Fibroblast of peridontal ligament (primary cell): ENCODE data around the gene SSBP4.

Experiments used
- DNase-seq: peaks from one replicate; pipeline ENCODE4 v3.0.0-alpha.2; 2010; ENCODE audit errors: extremely low read depth

The SSBP4 gene

DNA sequence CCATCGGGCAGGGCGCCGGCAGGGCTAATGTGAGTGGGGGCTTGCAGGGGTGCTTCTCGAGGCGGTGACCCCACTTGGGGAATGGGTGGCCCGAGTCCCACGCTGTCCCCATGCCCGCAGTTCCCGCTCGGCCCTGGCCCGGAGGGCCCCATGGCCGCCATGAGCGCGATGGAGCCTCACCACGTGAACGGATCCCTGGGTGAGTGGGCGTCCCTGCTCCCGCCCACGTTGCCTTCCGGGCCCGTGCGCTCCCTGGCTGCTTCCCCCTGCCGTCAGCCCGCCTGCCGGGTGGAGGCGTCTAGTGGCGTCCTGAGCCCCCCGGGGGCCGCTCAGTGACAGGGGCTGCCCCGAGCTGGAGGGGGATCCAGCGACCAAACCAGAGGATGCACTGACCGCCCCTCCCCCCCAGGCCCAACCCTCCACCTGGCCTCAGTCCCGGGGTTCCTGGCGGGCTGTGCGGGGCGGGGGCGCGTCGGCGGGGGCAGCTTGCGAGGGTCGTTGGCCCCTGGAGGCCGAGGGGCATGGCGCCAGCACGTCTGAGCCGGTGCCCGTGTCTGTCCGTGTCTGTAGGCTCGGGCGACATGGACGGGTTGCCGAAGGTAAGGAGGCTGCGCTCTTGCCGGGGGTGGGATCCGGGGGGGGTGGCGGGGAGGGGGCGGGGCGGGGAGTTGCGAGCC, 14.0 kb downstream of the SSBP4 start:
- DNase-seq = no peak

DNA sequence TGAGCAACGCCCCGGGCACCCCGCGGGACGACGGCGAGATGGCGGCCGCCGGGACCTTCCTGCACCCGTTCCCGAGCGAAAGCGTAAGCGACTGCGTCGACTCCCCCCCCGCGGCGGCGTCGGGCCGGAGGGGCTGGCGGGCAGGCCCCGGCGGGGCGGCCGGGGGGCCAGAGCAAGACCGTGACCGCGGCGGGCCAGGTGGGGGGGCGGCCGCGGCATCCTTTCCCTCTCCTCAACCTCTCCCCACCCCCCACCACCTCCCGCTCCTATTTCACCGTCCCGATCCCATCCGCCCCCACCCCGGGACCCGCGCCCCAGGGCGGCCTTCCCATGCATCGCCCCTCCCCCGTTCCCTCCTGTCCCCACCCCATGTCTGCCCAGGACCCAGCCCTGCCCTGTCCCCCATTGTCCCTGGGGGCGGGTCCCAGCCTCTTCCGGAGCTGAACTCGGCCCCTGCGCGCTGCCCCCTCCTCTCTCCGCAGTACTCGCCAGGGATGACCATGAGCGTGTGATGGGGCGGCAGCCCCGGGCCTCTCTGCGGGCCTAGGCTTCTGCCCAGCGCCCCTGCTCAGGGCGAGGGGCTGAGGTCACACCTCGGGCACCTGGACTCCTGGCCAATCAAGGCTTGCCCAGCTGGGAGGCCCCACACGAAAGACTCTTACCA, 14.7 kb downstream of the SSBP4 start:
- no peak for DNase-seq

DNA sequence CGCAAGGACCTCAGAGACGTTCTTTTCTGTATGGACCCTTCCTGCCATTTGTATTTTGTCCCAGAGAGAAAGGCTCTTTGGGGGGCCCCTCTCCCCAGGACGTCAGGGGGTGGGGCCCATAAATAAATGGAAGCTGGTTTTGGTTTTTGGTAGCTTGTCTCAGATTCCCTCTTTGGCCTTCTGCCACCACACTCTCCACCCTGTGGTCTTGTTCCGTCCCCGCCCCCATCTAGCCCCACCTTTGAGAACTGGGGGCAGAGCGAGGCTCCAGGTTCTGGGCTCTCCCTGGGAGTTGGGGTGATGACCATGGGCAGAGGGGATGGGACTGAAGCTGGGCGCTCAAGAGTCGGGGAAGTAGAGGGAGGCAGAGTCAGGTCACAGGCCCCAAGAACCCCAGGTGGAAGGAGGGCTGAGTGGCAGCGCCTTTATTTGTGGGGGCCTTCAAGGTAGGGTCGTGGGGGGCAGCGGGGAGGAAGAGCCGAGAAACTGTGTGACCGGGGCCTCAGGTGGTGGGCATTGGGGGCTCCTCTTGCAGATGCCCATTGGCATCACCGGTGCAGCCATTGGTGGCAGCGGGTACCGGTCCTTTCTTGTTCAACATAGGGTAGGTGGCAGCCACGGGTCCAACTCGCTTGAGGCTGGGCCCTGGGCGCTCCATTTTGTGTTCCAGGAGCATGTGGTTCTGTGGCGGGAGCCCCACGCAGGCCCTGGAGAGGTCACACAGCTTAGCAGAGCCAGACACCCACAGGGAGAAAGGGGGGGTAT, 15.4 kb downstream of the SSBP4 start:
- no peak for DNase-seq

DNA sequence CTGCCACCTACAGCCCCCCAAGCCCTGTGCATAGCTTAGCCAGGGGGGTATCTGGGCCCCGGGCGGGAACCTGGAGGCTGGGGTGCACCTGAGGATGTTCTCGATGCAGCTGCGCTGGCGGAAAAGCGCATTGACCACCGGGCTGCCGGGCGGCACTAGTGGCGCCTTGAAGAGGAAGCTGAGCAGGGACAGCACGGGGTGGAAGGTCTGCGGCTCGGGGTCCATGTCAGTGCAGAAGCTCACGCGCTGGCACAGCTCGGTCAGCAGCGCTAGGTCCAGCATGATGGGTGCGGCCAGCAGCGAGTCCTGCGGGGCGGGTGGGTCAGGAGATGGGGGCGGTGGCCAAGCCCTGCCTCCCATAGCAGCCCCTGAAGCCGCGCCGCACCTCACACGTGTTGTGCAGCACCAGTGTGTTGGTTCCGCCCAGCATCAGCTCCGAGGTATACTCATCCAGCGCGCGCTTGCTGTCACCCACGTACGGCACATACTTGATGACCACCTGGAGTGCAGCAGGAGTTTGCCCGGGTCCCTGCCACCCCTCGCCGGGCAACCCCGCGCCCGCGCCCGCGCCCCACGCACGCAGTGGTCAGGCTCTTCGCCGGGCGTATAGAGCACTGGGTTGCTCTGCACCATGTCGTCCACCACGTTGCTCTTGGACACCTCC, 16.1 kb downstream of the SSBP4 start:
- no peak for DNase-seq

- no peak for DNase-seq
Measured at GRCh38 chr19:18435842-18436670, 16.9 kb downstream of the SSBP4 start.

- peak; percentile 64 for DNase-seq
Measured at GRCh38 chr19:18436671-18437490, 17.7 kb downstream of the SSBP4 start.

DNA sequence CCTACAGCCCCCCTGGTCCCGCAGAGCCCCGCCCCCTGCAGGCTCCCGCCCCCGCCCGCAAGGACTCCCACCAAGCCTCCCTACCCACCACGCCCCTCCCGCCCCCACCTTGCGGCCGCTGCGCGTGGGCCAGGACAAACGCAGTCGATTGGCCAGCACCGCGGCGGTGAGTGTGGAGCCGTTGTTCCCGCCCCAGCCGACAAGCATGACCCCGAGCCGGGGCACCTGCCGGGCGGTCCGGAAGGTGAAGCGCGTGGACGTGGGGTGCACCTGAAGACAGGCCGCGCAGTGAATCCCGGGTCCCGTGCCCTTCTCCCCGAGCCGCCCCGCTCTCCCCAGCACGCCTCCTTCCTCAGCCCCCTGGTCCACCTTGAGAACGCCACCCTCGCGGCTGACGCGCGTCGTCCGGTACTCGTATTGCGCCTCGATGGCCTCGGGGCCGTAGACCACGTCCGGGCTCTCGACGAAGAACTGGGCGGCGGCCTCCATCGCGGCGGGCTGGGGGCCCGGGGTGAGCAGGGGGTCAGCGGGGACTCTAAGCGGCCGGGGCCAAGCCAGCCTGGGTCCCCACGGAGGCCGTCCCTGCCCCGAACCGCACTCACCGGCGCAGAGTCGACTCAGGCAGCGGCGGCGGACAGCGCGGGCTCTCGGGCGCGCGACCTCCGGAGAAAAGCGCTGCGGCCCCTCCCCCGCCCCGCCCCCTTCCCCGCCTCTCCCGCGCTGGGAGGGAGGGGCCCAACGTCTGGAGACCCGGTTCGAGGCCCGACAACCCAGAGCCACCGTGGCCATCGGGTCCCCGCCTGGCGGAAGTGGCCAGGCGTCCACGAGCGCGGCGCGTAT, 18.5 kb downstream of the SSBP4 start, which contains the start of gene ISYNA1:
ISYNA1 (minus strand) TSS at position 643 of the 840 bp plus-strand sequence; CDS start at position 489, 154 bp downstream.
- no peak for DNase-seq

GRCh38 chr19:18438331-18439024, 19.3 kb downstream of the SSBP4 start:
- DNase-seq = no peak

- no peak for DNase-seq
Measured at GRCh38 chr19:18439025-18439909, 20.1 kb downstream of the SSBP4 start.

- DNase-seq = no peak
Measured at GRCh38 chr19:18439910-18440237, 20.7 kb downstream of the SSBP4 start.

- DNase-seq = no peak
Measured at GRCh38 chr19:18440415-18440877, 21.2 kb downstream of the SSBP4 start.

DNA sequence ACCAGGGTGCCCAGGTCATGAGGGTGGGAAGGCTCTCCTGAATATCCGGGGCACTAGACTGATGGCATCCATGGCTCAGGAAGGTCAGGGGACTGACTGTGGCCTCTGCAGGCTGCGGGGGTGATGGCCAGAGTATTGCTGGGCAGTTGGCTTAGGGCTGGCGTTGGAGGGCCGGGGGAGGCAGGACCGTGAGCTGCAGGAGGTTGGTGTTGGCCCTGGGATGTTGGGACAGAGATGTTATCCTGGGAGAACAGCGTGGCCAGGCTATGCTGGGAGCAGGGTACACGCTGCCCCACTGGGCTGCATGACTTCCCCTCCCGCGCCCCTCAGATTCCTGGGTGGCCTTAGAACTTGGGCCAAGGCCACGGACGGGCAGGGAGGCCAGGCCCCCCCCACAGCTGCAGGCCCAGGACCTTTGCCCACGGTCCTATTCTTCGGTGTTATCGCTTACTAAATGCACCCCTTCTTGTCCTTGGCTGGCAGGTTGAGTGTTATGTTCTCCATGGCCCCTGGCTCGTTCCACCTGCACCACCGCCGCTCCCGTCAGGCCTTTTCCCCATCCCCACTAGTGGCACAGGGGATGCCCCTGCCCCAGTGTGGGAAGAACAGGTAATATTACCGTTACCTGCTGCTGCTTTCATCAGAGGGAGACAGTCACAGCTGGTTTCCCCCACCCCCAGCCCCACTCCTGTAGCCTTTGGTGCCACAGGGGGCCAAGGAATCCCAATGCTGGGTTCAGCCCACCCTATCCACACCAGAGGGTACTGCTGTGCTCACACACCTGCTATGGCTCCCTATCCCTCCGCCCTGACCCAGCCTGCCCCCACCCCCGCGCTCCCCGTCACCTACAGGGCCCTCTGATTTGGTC, 22.0 kb downstream of the SSBP4 start:
- no peak for DNase-seq

DNA sequence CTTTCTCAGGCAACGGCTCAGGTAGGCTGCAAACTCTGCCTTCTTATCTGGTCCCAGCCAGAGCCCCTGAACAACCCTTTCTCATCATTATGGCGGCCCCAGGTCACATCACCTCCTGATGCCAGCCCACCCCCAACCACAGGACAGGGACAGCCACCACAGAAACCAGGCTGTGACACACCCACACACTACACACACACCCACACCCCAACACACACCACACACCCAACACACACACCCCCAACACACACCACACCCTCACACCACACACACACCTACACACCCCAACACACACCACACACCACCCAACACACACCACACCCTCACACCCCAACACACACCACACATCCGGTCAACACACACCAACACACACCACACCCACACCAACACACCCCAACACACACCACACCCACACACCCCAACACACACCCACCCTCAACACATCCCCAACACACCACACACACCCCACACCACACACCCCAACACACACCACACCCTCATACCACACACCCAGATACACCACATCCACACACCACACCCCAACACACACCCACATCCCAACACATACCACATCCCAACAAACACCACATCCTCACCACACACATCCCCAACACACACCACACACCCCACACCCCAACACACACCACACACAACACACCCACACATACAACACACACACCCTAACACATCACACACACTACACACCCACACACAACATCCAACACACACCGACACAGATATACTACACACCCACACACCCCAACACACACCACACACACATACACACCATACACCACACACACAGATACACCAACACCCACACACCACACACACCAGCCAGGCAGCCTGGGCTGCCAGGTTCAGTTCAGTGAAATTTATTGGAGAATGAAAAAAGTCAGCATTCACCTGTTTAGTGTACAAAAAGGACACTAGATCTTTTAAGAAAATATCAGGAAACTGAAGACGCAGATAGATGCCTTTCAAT, 22.9 kb downstream of the SSBP4 start:
- DNase-seq = no peak

DNA sequence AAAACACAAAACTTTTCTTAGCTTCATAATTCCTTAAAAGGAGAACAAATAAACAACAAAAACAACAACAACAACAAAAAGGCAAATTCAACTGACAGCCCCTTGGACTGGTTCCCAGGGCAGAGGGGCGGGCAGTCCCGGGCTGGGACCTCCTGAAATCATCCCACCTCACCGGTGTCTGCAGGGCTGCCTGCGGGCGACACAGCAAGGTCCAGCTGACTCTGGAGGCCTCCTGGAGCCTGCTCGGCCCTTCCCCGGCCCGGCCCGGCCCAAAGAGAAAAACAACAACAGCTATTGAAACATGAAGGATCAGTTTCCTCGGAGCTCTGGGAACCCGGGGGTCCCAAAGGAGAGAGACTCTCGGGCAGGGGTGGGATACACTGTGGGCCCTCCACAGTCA, 23.7 kb downstream of the SSBP4 start:
- DNase-seq = no peak

- DNase-seq = no peak
Measured at GRCh38 chr19:18443406-18443805, 24.2 kb downstream of the SSBP4 start.

DNA sequence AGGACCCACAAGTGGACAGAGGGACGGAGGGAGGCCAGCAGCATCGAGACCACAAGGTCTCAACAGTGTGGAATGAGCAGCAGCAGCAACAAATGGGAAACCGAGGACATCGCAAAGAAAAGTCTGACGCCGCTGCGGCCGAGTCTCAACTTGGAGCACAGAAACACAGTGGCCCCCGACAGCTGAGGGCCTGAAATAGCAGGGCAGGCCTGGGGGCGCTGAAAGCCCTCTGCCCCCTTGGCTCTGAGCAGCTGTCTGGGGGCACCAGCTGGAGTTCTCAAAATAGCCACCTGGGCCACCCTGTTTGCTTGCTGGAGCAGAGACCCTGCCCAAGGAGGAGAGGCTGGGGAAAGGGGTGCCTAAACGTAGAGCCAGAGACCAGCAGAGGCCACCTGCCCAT, 24.6 kb downstream of the SSBP4 start:
- DNase-seq = no peak
